K562 (cell line): Measurements from ENCODE around the gene FOXS1. TPM values are rescaled to one million over a fixed set of nuclear protein-coding genes. Genes with fewer than 3 reads are reported as not detected.

ENCODE experiments used
- C11orf30 ChIP-seq: fragments of 450-650 bp; IDR thresholded peaks from 2 replicates; pipeline ENCODE4 v1.6.1; 2016; ENCODE audit warnings: low read depth, mild to moderate bottlenecking
- NR4A1 ChIP-seq, 2 experiments: fragments of 250-450 bp in 1 of 2; fragments of 450-650 bp in 1 of 2; sonication (Bioruptor Pico) in 1 of 2; IDR thresholded peaks; 2 replicates each; pipeline versions ENCODE4 v1.4.0 to v1.6.1; 2016 to 2020; ENCODE audit warnings: mild to moderate bottlenecking in 2 of 2, missing compliant biosample characterization in 1 of 2, missing genetic modification characterization in 1 of 2, moderate library complexity in 1 of 2
- PRMT5 ChIP-seq: sonication (generic); formaldehyde crosslinking; IDR thresholded peaks from 2 replicates; pipeline ENCODE4 v1.5.0; 2020; ENCODE audit warnings: missing genetic modification reagents
- polyA plus RNA-seq, 8 experiments: library from polyadenylated mRNA; depleted of rRNA in 4 of 8; stranded (reverse) in 5 of 8; unstranded in 3 of 8; fragments of >200 nt; fragmentation: Nextera tagmentation in 2 of 8; fragmentation: Illumina TruSeq in 1 of 8; extraction: Ambion mirVana in 2 of 8; extraction: Trizol in 1 of 8; gene quantifications; 2 replicates each; pipeline versions ENCODE4 v1.2.1 to v1.2.3, GENCODE V29; 2011 to 2014; ENCODE audit warnings: inconsistent platforms in 1 of 8, missing spikeins in 1 of 8
- total RNA-seq, 7 experiments: library from RNA; depleted of rRNA in 6 of 7; stranded (reverse); fragments of >200 nt in 6 of 7; fragmentation: Illumina TruSeq in 2 of 7; extraction: Trizol in 2 of 7; gene quantifications; 2 replicates each; pipeline versions ENCODE4 v1.2.1 to v1.2.3, GENCODE V29; 2011 to 2021; ENCODE audit warnings: low replicate concordance in 1 of 7
- TF ChIP-seq, protein P1 (sequence below), 3 experiments: fragments of 200-800 bp in 1 of 3; fragments of 250-450 bp in 1 of 3; fragments of 450-650 bp in 1 of 3; sonication (Bioruptor Pico) in 1 of 3; sonication (Bioruptor generic) in 1 of 3; formaldehyde crosslinking in 1 of 3; IDR thresholded peaks; 2 replicates each; pipeline versions ENCODE4 v1.6.1 to v1.8.0; 2016 to 2022; ENCODE audit warnings: mild to moderate bottlenecking in 2 of 3, missing genetic modification characterization in 2 of 3, missing compliant biosample characterization in 1 of 3, moderate library complexity in 1 of 3
- TF ChIP-seq, protein P2 (sequence below): fragments of 450-650 bp; formaldehyde crosslinking; IDR thresholded peaks from 2 replicates; pipeline ENCODE4 v1.4.0; 2022; ENCODE audit warnings: missing genetic modification characterization
- TF ChIP-seq, protein P3 (sequence below): fragments of 250-450 bp; sonication (Bioruptor Pico); IDR thresholded peaks from 2 replicates; pipeline ENCODE4 v1.9.0; 2021; ENCODE audit warnings: mild to moderate bottlenecking, inconsistent platforms

FOXS1 gene
- total and polyA plus RNA-seq, 9 of the 15 experiments (the other 6 are each of a cell fraction or from before 2014, with no cell fraction given): not detected

DNA sequence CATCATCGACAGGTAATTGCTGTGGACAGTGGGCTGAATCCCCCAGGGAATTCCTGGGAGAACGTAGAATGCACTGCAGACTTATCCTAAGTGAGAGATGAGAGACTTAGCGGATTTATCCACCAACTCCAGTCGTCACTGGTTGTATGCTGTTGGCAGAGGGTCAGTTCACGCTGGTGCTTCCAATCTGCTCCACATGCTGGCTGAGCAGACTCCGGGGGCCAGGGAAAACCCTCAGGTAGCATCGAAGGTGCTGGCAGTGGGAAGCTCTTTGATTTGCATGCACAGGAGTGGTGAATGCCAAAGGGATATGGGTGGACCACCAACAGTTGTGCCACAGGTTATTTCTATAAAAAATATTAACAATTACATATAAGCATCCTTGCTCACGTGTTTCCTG is 45.2 kb upstream of the FOXS1 start (continued):
- TF ChIP-seq, protein P1, sequence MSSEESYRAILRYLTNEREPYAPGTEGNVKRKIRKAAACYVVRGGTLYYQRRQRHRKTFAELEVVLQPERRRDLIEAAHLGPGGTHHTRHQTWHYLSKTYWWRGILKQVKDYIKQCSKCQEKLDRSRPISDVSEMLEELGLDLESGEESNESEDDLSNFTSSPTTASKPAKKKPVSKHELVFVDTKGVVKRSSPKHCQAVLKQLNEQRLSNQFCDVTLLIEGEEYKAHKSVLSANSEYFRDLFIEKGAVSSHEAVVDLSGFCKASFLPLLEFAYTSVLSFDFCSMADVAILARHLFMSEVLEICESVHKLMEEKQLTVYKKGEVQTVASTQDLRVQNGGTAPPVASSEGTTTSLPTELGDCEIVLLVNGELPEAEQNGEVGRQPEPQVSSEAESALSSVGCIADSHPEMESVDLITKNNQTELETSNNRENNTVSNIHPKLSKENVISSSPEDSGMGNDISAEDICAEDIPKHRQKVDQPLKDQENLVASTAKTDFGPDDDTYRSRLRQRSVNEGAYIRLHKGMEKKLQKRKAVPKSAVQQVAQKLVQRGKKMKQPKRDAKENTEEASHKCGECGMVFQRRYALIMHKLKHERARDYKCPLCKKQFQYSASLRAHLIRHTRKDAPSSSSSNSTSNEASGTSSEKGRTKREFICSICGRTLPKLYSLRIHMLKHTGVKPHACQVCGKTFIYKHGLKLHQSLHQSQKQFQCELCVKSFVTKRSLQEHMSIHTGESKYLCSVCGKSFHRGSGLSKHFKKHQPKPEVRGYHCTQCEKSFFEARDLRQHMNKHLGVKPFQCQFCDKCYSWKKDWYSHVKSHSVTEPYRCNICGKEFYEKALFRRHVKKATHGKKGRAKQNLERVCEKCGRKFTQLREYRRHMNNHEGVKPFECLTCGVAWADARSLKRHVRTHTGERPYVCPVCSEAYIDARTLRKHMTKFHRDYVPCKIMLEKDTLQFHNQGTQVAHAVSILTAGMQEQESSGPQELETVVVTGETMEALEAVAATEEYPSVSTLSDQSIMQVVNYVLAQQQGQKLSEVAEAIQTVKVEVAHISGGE (CRISPR knock-in tag; IDR thresholded peaks at IDR 0.05): no peak
- no peak for TF ChIP-seq PRMT5 (CRISPR knock-in tag)
- no peak for TF ChIP-seq NR4A1 (CRISPR knock-in tag; IDR thresholded peaks at IDR 0.05)
- no peak for TF ChIP-seq NR4A1 (tag; IDR thresholded peaks at IDR 0.05)
- TF ChIP-seq, protein P2, sequence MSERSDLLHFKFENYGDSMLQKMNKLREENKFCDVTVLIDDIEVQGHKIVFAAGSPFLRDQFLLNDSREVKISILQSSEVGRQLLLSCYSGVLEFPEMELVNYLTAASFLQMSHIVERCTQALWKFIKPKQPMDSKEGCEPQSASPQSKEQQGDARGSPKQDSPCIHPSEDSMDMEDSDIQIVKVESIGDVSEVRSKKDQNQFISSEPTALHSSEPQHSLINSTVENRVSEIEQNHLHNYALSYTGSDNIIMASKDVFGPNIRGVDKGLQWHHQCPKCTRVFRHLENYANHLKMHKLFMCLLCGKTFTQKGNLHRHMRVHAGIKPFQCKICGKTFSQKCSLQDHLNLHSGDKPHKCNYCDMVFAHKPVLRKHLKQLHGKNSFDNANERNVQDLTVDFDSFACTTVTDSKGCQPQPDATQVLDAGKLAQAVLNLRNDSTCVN: no peak
- TF ChIP-seq, protein P3, sequence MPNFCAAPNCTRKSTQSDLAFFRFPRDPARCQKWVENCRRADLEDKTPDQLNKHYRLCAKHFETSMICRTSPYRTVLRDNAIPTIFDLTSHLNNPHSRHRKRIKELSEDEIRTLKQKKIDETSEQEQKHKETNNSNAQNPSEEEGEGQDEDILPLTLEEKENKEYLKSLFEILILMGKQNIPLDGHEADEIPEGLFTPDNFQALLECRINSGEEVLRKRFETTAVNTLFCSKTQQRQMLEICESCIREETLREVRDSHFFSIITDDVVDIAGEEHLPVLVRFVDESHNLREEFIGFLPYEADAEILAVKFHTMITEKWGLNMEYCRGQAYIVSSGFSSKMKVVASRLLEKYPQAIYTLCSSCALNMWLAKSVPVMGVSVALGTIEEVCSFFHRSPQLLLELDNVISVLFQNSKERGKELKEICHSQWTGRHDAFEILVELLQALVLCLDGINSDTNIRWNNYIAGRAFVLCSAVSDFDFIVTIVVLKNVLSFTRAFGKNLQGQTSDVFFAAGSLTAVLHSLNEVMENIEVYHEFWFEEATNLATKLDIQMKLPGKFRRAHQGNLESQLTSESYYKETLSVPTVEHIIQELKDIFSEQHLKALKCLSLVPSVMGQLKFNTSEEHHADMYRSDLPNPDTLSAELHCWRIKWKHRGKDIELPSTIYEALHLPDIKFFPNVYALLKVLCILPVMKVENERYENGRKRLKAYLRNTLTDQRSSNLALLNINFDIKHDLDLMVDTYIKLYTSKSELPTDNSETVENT (CRISPR knock-in tag): no peak
- no peak for TF ChIP-seq C11orf30
